ENCODE measurements around the gene SNX7.

SNX7 gene

GRCh38 chr1:98723574-98723973 is 62.1 kb downstream of the SNX7 start:
- Histone ChIP-seq H2AFZ (ENCODE audit: low read length, unreplicated experiment) (no peak overlapping the region), H3K27ac (ENCODE audit: low read depth, low read length) (no peak overlapping the region), H3K27me3 (ENCODE audit: insufficient read depth, low read length) (no peaks in the 10 kb centered on the region), H3K4me3 (ENCODE audit: low read depth, low read length) (no peak overlapping the region), H3K36me3 (ENCODE audit: insufficient read depth, low read length) (peaks cover 16% of the 10 kb centered on the region; the same call in 1 of the 2 replicates), H3K4me1 (ENCODE audit: control insufficient read depth, insufficient read depth, low read length, unreplicated experiment) (no peaks in the 10 kb centered on the region), H3K79me2 (ENCODE audit: control insufficient read depth, insufficient read depth, low read length, unreplicated experiment) (no peaks in the 10 kb centered on the region)

GRCh38 chr1:98732985-98733781 is 71.7 kb downstream of the SNX7 start:
- Histone ChIP-seq H3K79me2 (ENCODE audit: control insufficient read depth, insufficient read depth, low read length, unreplicated experiment) (no peaks in the 10 kb centered on the region), H2AFZ (ENCODE audit: low read length, unreplicated experiment) (no peak overlapping the region), H3K36me3 (ENCODE audit: insufficient read depth, low read length) (no peaks in the 10 kb centered on the region), H3K4me1 (ENCODE audit: control insufficient read depth, insufficient read depth, low read length, unreplicated experiment) (no peaks in the 10 kb centered on the region), H3K27me3 (ENCODE audit: insufficient read depth, low read length) (no peaks in the 10 kb centered on the region), H3K4me3 (ENCODE audit: low read depth, low read length) (no peak overlapping the region), H3K27ac (ENCODE audit: low read depth, low read length) (no peak overlapping the region)

GRCh38 chr1:98733782-98734112 is 72.2 kb downstream of the SNX7 start:
- Histone ChIP-seq H2AFZ (ENCODE audit: low read length, unreplicated experiment) (no peak overlapping the region), H3K36me3 (ENCODE audit: insufficient read depth, low read length) (no peaks in the 10 kb centered on the region), H3K27me3 (ENCODE audit: insufficient read depth, low read length) (no peaks in the 10 kb centered on the region), H3K27ac (ENCODE audit: low read depth, low read length) (no peak overlapping the region), H3K79me2 (ENCODE audit: control insufficient read depth, insufficient read depth, low read length, unreplicated experiment) (no peaks in the 10 kb centered on the region), H3K4me3 (ENCODE audit: low read depth, low read length) (no peak overlapping the region), H3K4me1 (ENCODE audit: control insufficient read depth, insufficient read depth, low read length, unreplicated experiment) (no peaks in the 10 kb centered on the region)

GRCh38 chr1:98735756-98736155 is 74.2 kb downstream of the SNX7 start:
- no peaks in the 10 kb centered on the region for H3K27me3 ChIP-seq (ENCODE audit: insufficient read depth, low read length)
- no peaks in the 10 kb centered on the region for H3K36me3 ChIP-seq (ENCODE audit: insufficient read depth, low read length)
- H3K27ac ChIP-seq (ENCODE audit: low read depth, low read length) = no peak overlapping the region
- H3K79me2 ChIP-seq (ENCODE audit: control insufficient read depth, insufficient read depth, low read length, unreplicated experiment) = no peaks in the 10 kb centered on the region
- H3K4me1 ChIP-seq (ENCODE audit: control insufficient read depth, insufficient read depth, low read length, unreplicated experiment) = no peaks in the 10 kb centered on the region
- H2AFZ ChIP-seq (ENCODE audit: low read length, unreplicated experiment) = no peak overlapping the region
- no peak overlapping the region for H3K4me3 ChIP-seq (ENCODE audit: low read depth, low read length)

GRCh38 chr1:98737835-98738234 is 76.3 kb downstream of the SNX7 start:
- no peaks in the 10 kb centered on the region for H3K4me1 ChIP-seq (ENCODE audit: control insufficient read depth, insufficient read depth, low read length, unreplicated experiment)
- H3K27me3 ChIP-seq (ENCODE audit: insufficient read depth, low read length) = no peaks in the 10 kb centered on the region
- no peak overlapping the region for H3K4me3 ChIP-seq (ENCODE audit: low read depth, low read length)
- no peaks in the 10 kb centered on the region for H3K79me2 ChIP-seq (ENCODE audit: control insufficient read depth, insufficient read depth, low read length, unreplicated experiment)
- H3K36me3 ChIP-seq (ENCODE audit: insufficient read depth, low read length) = no peaks in the 10 kb centered on the region
- H2AFZ ChIP-seq (ENCODE audit: low read length, unreplicated experiment) = no peak overlapping the region
- no peak overlapping the region for H3K27ac ChIP-seq (ENCODE audit: low read depth, low read length)

GRCh38 chr1:98739762-98740161 is 78.2 kb downstream of the SNX7 start:
- Histone ChIP-seq H3K27ac (ENCODE audit: low read depth, low read length) (no peak overlapping the region), H3K27me3 (ENCODE audit: insufficient read depth, low read length) (no peaks in the 10 kb centered on the region), H3K79me2 (ENCODE audit: control insufficient read depth, insufficient read depth, low read length, unreplicated experiment) (no peaks in the 10 kb centered on the region), H3K4me3 (ENCODE audit: low read depth, low read length) (no peak overlapping the region), H3K36me3 (ENCODE audit: insufficient read depth, low read length) (no peaks in the 10 kb centered on the region), H3K4me1 (ENCODE audit: control insufficient read depth, insufficient read depth, low read length, unreplicated experiment) (no peaks in the 10 kb centered on the region), H2AFZ (ENCODE audit: low read length, unreplicated experiment) (no peak overlapping the region)

GRCh38 chr1:98741164-98741563 is 79.6 kb downstream of the SNX7 start:
- Histone ChIP-seq H3K27me3 (ENCODE audit: insufficient read depth, low read length) (no peaks in the 10 kb centered on the region), H3K79me2 (ENCODE audit: control insufficient read depth, insufficient read depth, low read length, unreplicated experiment) (no peaks in the 10 kb centered on the region), H3K4me3 (ENCODE audit: low read depth, low read length) (no peak overlapping the region), H3K4me1 (ENCODE audit: control insufficient read depth, insufficient read depth, low read length, unreplicated experiment) (no peaks in the 10 kb centered on the region), H2AFZ (ENCODE audit: low read length, unreplicated experiment) (no peak overlapping the region), H3K36me3 (ENCODE audit: insufficient read depth, low read length) (no peaks in the 10 kb centered on the region), H3K27ac (ENCODE audit: low read depth, low read length) (no peak overlapping the region)

- H3K4me1 ChIP-seq (ENCODE audit: control insufficient read depth, insufficient read depth, low read length, unreplicated experiment) = no peaks in the 10 kb centered on the region
- no peaks in the 10 kb centered on the region for H3K79me2 ChIP-seq (ENCODE audit: control insufficient read depth, insufficient read depth, low read length, unreplicated experiment)
- no peaks in the 10 kb centered on the region for H3K36me3 ChIP-seq (ENCODE audit: insufficient read depth, low read length)
- no peaks in the 10 kb centered on the region for H3K27me3 ChIP-seq (ENCODE audit: insufficient read depth, low read length)
- H2AFZ ChIP-seq (ENCODE audit: low read length, unreplicated experiment) = no peak overlapping the region
- H3K27ac ChIP-seq (ENCODE audit: low read depth, low read length) = no peak overlapping the region
- H3K4me3 ChIP-seq (ENCODE audit: low read depth, low read length) = no peak overlapping the region
Measured at GRCh38 chr1:98749152-98749756, 87.7 kb downstream of the SNX7 start.

GRCh38 chr1:98754176-98754575 is 92.7 kb downstream of the SNX7 start:
- Histone ChIP-seq H3K79me2 (ENCODE audit: control insufficient read depth, insufficient read depth, low read length, unreplicated experiment) (no peaks in the 10 kb centered on the region), H3K27ac (ENCODE audit: low read depth, low read length) (no peak overlapping the region), H2AFZ (ENCODE audit: low read length, unreplicated experiment) (no peak overlapping the region), H3K36me3 (ENCODE audit: insufficient read depth, low read length) (no peaks in the 10 kb centered on the region), H3K4me3 (ENCODE audit: low read depth, low read length) (no peak overlapping the region), H3K4me1 (ENCODE audit: control insufficient read depth, insufficient read depth, low read length, unreplicated experiment) (no peaks in the 10 kb centered on the region), H3K27me3 (ENCODE audit: insufficient read depth, low read length) (no peaks in the 10 kb centered on the region)

- Histone ChIP-seq H3K4me1 (ENCODE audit: control insufficient read depth, insufficient read depth, low read length, unreplicated experiment) (no peaks in the 10 kb centered on the region), H3K27me3 (ENCODE audit: insufficient read depth, low read length) (no peaks in the 10 kb centered on the region)
Measured at GRCh38 chr1:98761219-98761865, 99.8 kb downstream of the SNX7 start.

More at GRCh38 chr1:98761219-98761865, 99.8 kb downstream of the SNX7 start:
- no peak overlapping the region for H3K27ac ChIP-seq (ENCODE audit: low read depth, low read length)
- no peak overlapping the region for H3K4me3 ChIP-seq (ENCODE audit: low read depth, low read length)
- no peaks in the 10 kb centered on the region for H3K36me3 ChIP-seq (ENCODE audit: insufficient read depth, low read length)
- H2AFZ ChIP-seq (ENCODE audit: low read length, unreplicated experiment) = no peak overlapping the region
- H3K79me2 ChIP-seq (ENCODE audit: control insufficient read depth, insufficient read depth, low read length, unreplicated experiment) = no peaks in the 10 kb centered on the region

All from ACC112 (cell line).